H9 (cell line): Measurements from ENCODE around the gene ADAM8. TPM values are rescaled to one million over a fixed set of nuclear protein-coding genes. Genes with fewer than 3 reads are reported as not detected.
A peak's percentile ranks its signal among the peaks of the same experiment; 100 is the strongest.

ENCODE experiments used
- DNase-seq: peaks from one replicate; pipeline ENCODE4 v3.0.0-alpha.2; 2017
- H2AFZ ChIP-seq: one replicate; pipeline ENCODE4 v1.6.1; 2013; ENCODE audit warnings: mild to moderate bottlenecking, low read length, control low read depth, moderate library complexity
- H2AK5ac ChIP-seq: 2 replicates; pipeline ENCODE4 v1.6.1; 2013; ENCODE audit warnings: low read length, control low read depth, mixed read lengths; ENCODE audit not compliant: insufficient read length
- H2BK120ac ChIP-seq: one replicate; pipeline ENCODE4 v1.6.1; 2013; ENCODE audit warnings: low read depth, mild to moderate bottlenecking, low read length, control low read depth, inconsistent platforms; ENCODE audit not compliant: poor library complexity, severe bottlenecking
- H2BK12ac ChIP-seq: 2 replicates; pipeline ENCODE4 v1.6.1; 2013; ENCODE audit warnings: low read length, control low read depth, mixed read lengths, low read depth; ENCODE audit not compliant: insufficient read length
- H2BK15ac ChIP-seq: 2 replicates; pipeline ENCODE4 v1.6.1; 2013; ENCODE audit warnings: low read depth, low read length, control low read depth
- H2BK20ac ChIP-seq: one replicate; pipeline ENCODE4 v1.6.1; 2013; ENCODE audit warnings: low read depth, mild to moderate bottlenecking, low read length, control low read depth, inconsistent platforms; ENCODE audit not compliant: poor library complexity, severe bottlenecking
- H2BK5ac ChIP-seq: 2 replicates; pipeline ENCODE4 v1.6.1; 2013; ENCODE audit warnings: low read length, control low read depth, mixed read lengths; ENCODE audit not compliant: insufficient read length
- H3K14ac ChIP-seq: 2 replicates; pipeline ENCODE4 v1.6.1; 2013; ENCODE audit warnings: low read length, control low read depth; ENCODE audit not compliant: insufficient read depth
- H3K18ac ChIP-seq: 2 replicates; pipeline ENCODE4 v1.6.1; 2013; ENCODE audit warnings: low read depth, mild to moderate bottlenecking, mixed read lengths, low read length, control low read depth; ENCODE audit not compliant: insufficient read length
- H3K23ac ChIP-seq: 2 replicates; pipeline ENCODE4 v1.6.1; 2013; ENCODE audit warnings: low read length, control low read depth, mixed read lengths, low read depth; ENCODE audit not compliant: insufficient read length
- H3K23me2 ChIP-seq: 2 replicates; pipeline ENCODE4 v1.6.1; 2013; ENCODE audit warnings: low read depth, mild to moderate bottlenecking, mixed read lengths, low read length, control low read depth; ENCODE audit not compliant: insufficient read length, poor library complexity, severe bottlenecking
- H3K27ac ChIP-seq: 2 replicates; pipeline ENCODE4 v1.5.1; 2013; ENCODE audit warnings: low read length, control low read depth, mixed read lengths, low read depth; ENCODE audit not compliant: insufficient read length
- H3K27me3 ChIP-seq: 2 replicates; pipeline ENCODE4 v1.6.1; 2013; ENCODE audit warnings: low read length, control low read depth, inconsistent platforms; ENCODE audit not compliant: insufficient read depth
- H3K4ac ChIP-seq: 2 replicates; pipeline ENCODE4 v1.6.1; 2013; ENCODE audit warnings: low read depth, mild to moderate bottlenecking, control low read depth, inconsistent platforms, low read length, moderate library complexity
- H3K4me1 ChIP-seq: 2 replicates; pipeline ENCODE4 v1.6.1; 2013; ENCODE audit warnings: low read length, control low read depth, inconsistent platforms; ENCODE audit not compliant: insufficient read depth
- H3K4me2 ChIP-seq: 2 replicates; pipeline ENCODE4 v1.6.1; 2013; ENCODE audit warnings: low read length, control low read depth, mixed read lengths; ENCODE audit not compliant: insufficient read length, insufficient read depth
- H3K56ac ChIP-seq: 2 replicates; pipeline ENCODE4 v1.6.1; 2013; ENCODE audit warnings: low read depth, mild to moderate bottlenecking, mixed read lengths, low read length, control low read depth; ENCODE audit not compliant: insufficient read length
- H3K79me1 ChIP-seq: 2 replicates; pipeline ENCODE4 v1.6.1; 2013; ENCODE audit warnings: low read depth, mild to moderate bottlenecking, moderate library complexity, low read length, control low read depth, inconsistent platforms; ENCODE audit not compliant: insufficient read depth, poor library complexity, severe bottlenecking
- H3K79me2 ChIP-seq: 2 replicates; pipeline ENCODE4 v1.6.1; 2013; ENCODE audit warnings: low read length, control low read depth, inconsistent platforms; ENCODE audit not compliant: insufficient read depth
- H3K9ac ChIP-seq: 2 replicates; pipeline ENCODE4 v1.6.1; 2013; ENCODE audit warnings: low read length, control low read depth, mixed read lengths; ENCODE audit not compliant: insufficient read length; ENCODE audit errors: extremely low read depth
- H3K9me3 ChIP-seq: one replicate; pipeline ENCODE4 v1.6.1; 2013; ENCODE audit warnings: low read depth, low read length, inconsistent platforms; ENCODE audit not compliant: control insufficient read depth
- H3T11ph ChIP-seq: one replicate; pipeline ENCODE4 v1.6.1; 2013; ENCODE audit warnings: mild to moderate bottlenecking, low read length, control low read depth, inconsistent platforms
- H4K20me1 ChIP-seq: one replicate; pipeline ENCODE4 v1.6.1; 2013; ENCODE audit not compliant: control insufficient read depth, insufficient read length, insufficient read depth
- H4K5ac ChIP-seq: 2 replicates; pipeline ENCODE4 v1.6.1; 2013; ENCODE audit warnings: low read depth, mild to moderate bottlenecking, mixed read lengths, low read length, control low read depth; ENCODE audit not compliant: insufficient read length
- H4K8ac ChIP-seq: replicated peaks from 2 replicates; pipeline ENCODE4 v1.6.1; 2013; ENCODE audit warnings: low read length, control low read depth, mixed read lengths, low read depth; ENCODE audit not compliant: insufficient read length
- H4K91ac ChIP-seq: 2 replicates; pipeline ENCODE4 v1.6.1; 2013; ENCODE audit warnings: low read depth, mild to moderate bottlenecking, moderate library complexity, mixed read lengths, low read length, control low read depth; ENCODE audit not compliant: insufficient read length
- H3K27ac Mint-ChIP-seq, 3 experiments: 2 replicates in 2 of 3; 3 replicates in 1 of 3; pipeline ENCODE4 v1.8.0; 2020 to 2021; ENCODE audit warnings: mixed read lengths in 3 of 3, mild to moderate bottlenecking in 1 of 3, moderate library complexity in 1 of 3
- H3K27me3 Mint-ChIP-seq: 2 replicates; pipeline ENCODE4 v1.8.0; 2021; ENCODE audit warnings: low read depth, mild to moderate bottlenecking, moderate library complexity, mixed read lengths
- H3K36me3 Mint-ChIP-seq, 3 experiments: 2 replicates in 2 of 3; 3 replicates in 1 of 3; pipeline ENCODE4 v1.8.0; 2020 to 2021; ENCODE audit warnings: low read depth in 3 of 3, mixed read lengths in 3 of 3; ENCODE audit not compliant: insufficient read depth in 1 of 3
- H3K4me1 Mint-ChIP-seq, 2 experiments: 2 replicates each; pipeline ENCODE4 v1.8.0; 2020; ENCODE audit warnings: mixed read lengths in 2 of 2
- H3K4me3 Mint-ChIP-seq, 2 experiments: 2 replicates in 1 of 2; 3 replicates in 1 of 2; pipeline ENCODE4 v1.8.0; 2020 to 2021; ENCODE audit warnings: mild to moderate bottlenecking in 2 of 2, mixed read lengths in 2 of 2, moderate library complexity in 1 of 2
- H3K9me3 Mint-ChIP-seq, 2 experiments: 2 replicates in 1 of 2; 3 replicates in 1 of 2; pipeline ENCODE4 v1.8.0; 2020; ENCODE audit warnings: mild to moderate bottlenecking in 2 of 2, mixed read lengths in 2 of 2, moderate library complexity in 1 of 2
- WGBS: extraction: QIAGEN DNeasy Blood & Tissue Kit; methylation state at CpG from one replicate; pipeline ENCODE4 v1.1.7; 2013; ENCODE audit warnings: missing lambda C conversion rate, low lambda C conversion rate, mixed read lengths; ENCODE audit not compliant: insufficient read length; ENCODE audit errors: extremely low coverage; 5-methylcytosine and 5-hydroxymethylcytosine counted together
- total RNA-seq: library from RNA; stranded (reverse); gene quantifications from 2 replicates; pipeline ENCODE4 v1.2.1, GENCODE V29; 2021
- TF ChIP-seq, protein P1 (sequence below): fragments of 200-600 bp; sonication (generic); conservative IDR thresholded peaks from 3 replicates; pipeline ENCODE4 v1.8.0; 2021; ENCODE audit warnings: antibody characterized with exemption, mild to moderate bottlenecking

Gene ADAM8
- total RNA-seq, 1 experiment from 2014 or later, result 5.4 TPM

- H3K27me3 Mint-ChIP-seq, result peaks cover 36% of the 10 kb centered on the region
- Histone ChIP-seq H3K18ac (no peak overlapping the region), H3K9me3 (no peaks in the 10 kb centered on the region), H2BK15ac (no peak overlapping the region), H3K14ac (peak overlapping the region; percentile 49; the same call in 1 of the 2 replicates), H3K27ac (no peak overlapping the region), H3K23ac (no peak overlapping the region), H3K79me1 (no peaks in the 10 kb centered on the region), H3K23me2 (no peaks in the 10 kb centered on the region), H3K9ac (no peak overlapping the region), H3T11ph (no peak overlapping the region), H3K4me2 (no peak overlapping the region), H4K91ac (no peak overlapping the region), H2BK120ac (no peak overlapping the region), H2AK5ac (no peak overlapping the region), H4K5ac (no peak overlapping the region), H3K4me1 (no peaks in the 10 kb centered on the region), H2BK20ac (no peak overlapping the region), H2BK12ac (no peak overlapping the region), H3K79me2 (no peaks in the 10 kb centered on the region), H4K20me1 (no peaks in the 10 kb centered on the region), H3K56ac (no peak overlapping the region), H4K8ac (no peak overlapping the region), H2AFZ (no peak overlapping the region), H2BK5ac (no peak overlapping the region), H3K27me3 (peaks cover 6% of the 10 kb centered on the region; the same call in 1 of the 2 replicates), H3K4ac (peak overlapping the region; percentile 45; the same call in 1 of the 2 replicates)
- H3K4me3 Mint-ChIP-seq, result no peak overlapping the region
- TF ChIP-seq, protein P1, sequence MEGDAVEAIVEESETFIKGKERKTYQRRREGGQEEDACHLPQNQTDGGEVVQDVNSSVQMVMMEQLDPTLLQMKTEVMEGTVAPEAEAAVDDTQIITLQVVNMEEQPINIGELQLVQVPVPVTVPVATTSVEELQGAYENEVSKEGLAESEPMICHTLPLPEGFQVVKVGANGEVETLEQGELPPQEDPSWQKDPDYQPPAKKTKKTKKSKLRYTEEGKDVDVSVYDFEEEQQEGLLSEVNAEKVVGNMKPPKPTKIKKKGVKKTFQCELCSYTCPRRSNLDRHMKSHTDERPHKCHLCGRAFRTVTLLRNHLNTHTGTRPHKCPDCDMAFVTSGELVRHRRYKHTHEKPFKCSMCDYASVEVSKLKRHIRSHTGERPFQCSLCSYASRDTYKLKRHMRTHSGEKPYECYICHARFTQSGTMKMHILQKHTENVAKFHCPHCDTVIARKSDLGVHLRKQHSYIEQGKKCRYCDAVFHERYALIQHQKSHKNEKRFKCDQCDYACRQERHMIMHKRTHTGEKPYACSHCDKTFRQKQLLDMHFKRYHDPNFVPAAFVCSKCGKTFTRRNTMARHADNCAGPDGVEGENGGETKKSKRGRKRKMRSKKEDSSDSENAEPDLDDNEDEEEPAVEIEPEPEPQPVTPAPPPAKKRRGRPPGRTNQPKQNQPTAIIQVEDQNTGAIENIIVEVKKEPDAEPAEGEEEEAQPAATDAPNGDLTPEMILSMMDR, result no peak
- DNase-seq, result no peak
- WGBS, result no CpG with 5 or more reads among the region's 25 CpGs
- peak overlapping the region in 1 of 3 experiments; percentile 72; a peak in 1 of 7 replicates for H3K27ac Mint-ChIP-seq
- H3K9me3 Mint-ChIP-seq, result peaks cover 2 to 4% of the 10 kb centered on the region in 2 experiments; a peak in 3 of 5 replicates
- peaks cover 0 to 6% (median 3%) of the 10 kb centered on the region in 3 experiments; a peak in 4 of 7 replicates for H3K36me3 Mint-ChIP-seq
- H3K4me1 Mint-ChIP-seq, result peaks cover 26 to 30% of the 10 kb centered on the region in 2 experiments
These were observed 51.8 kb downstream of the ADAM8 start for GRCh38 chr10:133224756-133225372.
